ENCODE results near the gene MAGI2.

The MAGI2 gene

GRCh38 chr7:77980087-77980713, 1473.3 kb downstream of the MAGI2 start:
- no peak for DNase-seq (ENCODE audit: low read depth)
- TF ChIP-seq, protein P1, sequence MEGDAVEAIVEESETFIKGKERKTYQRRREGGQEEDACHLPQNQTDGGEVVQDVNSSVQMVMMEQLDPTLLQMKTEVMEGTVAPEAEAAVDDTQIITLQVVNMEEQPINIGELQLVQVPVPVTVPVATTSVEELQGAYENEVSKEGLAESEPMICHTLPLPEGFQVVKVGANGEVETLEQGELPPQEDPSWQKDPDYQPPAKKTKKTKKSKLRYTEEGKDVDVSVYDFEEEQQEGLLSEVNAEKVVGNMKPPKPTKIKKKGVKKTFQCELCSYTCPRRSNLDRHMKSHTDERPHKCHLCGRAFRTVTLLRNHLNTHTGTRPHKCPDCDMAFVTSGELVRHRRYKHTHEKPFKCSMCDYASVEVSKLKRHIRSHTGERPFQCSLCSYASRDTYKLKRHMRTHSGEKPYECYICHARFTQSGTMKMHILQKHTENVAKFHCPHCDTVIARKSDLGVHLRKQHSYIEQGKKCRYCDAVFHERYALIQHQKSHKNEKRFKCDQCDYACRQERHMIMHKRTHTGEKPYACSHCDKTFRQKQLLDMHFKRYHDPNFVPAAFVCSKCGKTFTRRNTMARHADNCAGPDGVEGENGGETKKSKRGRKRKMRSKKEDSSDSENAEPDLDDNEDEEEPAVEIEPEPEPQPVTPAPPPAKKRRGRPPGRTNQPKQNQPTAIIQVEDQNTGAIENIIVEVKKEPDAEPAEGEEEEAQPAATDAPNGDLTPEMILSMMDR (conservative IDR thresholded peaks at IDR 0.05; ENCODE audit: low read length), result no peak

DNA sequence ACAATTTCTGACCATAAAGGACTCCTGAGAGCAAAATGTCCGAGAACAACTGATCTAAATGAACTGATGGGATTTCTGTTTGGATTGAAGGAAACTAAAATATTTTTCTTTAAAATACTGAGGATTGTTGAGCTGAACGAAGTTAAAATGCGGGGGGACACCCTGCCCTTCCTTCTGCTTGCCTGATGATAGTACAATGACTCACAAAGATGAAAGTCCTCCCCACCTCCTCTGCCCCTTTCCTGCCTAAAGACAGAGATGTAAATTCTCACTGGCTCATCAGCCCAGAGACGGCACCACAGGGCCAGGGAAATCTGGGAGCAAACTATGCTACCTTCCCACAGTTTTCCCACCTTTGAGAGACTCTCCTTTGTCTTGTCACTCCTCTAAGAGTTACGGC, 1474.2 kb downstream of the MAGI2 start:
- DNase-seq (ENCODE audit: low read depth), result no peak
- TF ChIP-seq, protein P1 (conservative IDR thresholded peaks at IDR 0.05; ENCODE audit: low read length), result no peak
- no peak overlapping the region for H3K4me3 ChIP-seq (ENCODE audit: low read length)

More at GRCh38 chr7:77980087-77980713, 1473.3 kb downstream of the MAGI2 start:
- no peak overlapping the region for H3K4me3 ChIP-seq (ENCODE audit: low read length)

- no peak overlapping the region for H3K4me3 ChIP-seq (ENCODE audit: low read length)
- TF ChIP-seq, protein P1 (conservative IDR thresholded peaks at IDR 0.05; ENCODE audit: low read length), result no peak
- DNase-seq (ENCODE audit: low read depth), result no peak
Measured at GRCh38 chr7:77975672-77976480, 1477.6 kb downstream of the MAGI2 start.

DNA sequence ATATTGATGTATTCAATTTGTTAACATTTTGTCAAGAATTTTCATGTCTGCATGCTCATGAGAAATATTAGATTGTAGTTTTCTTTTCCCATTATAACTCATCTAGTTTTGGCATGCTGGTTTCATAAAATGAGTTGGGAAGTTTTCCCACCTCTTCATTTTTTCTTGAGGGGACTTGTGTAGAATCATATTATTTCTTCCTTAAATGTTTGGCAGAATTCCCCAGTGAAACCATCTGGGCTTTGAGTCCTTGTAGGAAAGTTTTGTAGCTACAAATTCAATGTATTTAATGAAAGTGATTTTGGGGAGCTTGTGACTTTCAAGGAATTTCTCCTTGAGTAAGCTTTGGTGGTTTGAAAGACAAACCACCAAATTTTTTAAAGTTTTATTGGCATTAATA, 1481.7 kb downstream of the MAGI2 start:
- DNase-seq (ENCODE audit: low read depth), result no peak
- TF ChIP-seq, protein P1 (conservative IDR thresholded peaks at IDR 0.05; ENCODE audit: low read length), result no peak
- H3K4me3 ChIP-seq (ENCODE audit: low read length), result no peak overlapping the region

DNA sequence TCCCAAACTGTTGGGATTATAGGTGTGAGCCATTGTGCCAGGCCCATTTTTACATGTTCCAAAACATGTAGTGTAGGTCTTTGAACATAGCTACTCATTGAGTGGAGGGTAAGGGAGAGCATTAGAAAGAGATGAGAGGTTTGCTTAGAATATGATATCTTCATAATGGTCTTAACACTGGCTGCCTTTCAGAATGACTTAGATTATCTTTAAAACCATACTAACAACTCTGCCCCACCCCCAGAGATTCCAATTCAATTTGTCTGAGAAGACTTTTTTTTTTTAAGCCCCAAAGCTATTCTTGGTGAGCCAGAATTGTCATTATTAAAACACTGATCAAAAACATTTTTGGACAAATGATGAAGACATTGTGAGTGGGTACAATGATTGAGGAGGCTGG, 1486.0 kb downstream of the MAGI2 start:
- H3K4me3 ChIP-seq (ENCODE audit: low read length), result no peak overlapping the region
- TF ChIP-seq, protein P1 (conservative IDR thresholded peaks at IDR 0.05; ENCODE audit: low read length), result no peak
- no peak for DNase-seq (ENCODE audit: low read depth)
